Stomach (tissue), 4 donors: Measurements from ENCODE around the gene MEIOC.

Experiments
- EP300 ChIP-seq: sonication (generic); formaldehyde crosslinking; IDR thresholded peaks from one replicate; pipeline ENCODE4 v1.6.1; 2017; ENCODE audit warnings: antibody characterized with exemption
- POLR2A ChIP-seq, 4 donors: fragments of 450-650 bp; IDR thresholded peaks; one replicate each; pipeline ENCODE4 v1.6.1; 2016; ENCODE audit warnings: antibody characterized with exemption in 4 of 4, control low read depth in 2 of 4, mild to moderate bottlenecking in 1 of 4, moderate library complexity in 1 of 4
- TF ChIP-seq, protein P1 (sequence below), 7 experiments: fragments of 450-650 bp in 4 of 7; fragments of 200-600 bp in 3 of 7; sonication (generic) in 3 of 7; IDR thresholded peaks; one replicate each; pipeline ENCODE4 v1.5.1; 2016 to 2019; ENCODE audit warnings: antibody characterized with exemption in 7 of 7, control low read depth in 2 of 7, mild to moderate bottlenecking in 1 of 7

DNA sequence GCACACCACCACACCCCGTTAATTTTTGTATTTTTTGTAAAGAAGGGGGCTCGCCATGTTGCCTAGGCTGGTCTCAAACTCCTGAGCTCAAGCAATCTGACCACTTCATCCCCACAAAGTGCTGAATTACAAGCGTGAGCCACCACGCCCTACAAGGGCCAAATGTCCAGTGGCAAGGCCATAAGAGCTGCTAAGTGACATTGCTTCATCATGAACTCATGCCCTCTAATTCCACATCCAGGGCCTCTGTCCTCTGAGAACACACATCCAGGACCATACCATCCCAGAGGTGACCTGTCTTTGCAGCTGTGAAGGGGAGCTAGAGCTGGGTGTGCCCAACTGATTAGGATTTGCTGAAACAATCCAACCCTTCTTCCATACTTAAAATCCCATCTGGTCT is 25.6 kb upstream of the MEIOC start:
- TF ChIP-seq, protein P1, sequence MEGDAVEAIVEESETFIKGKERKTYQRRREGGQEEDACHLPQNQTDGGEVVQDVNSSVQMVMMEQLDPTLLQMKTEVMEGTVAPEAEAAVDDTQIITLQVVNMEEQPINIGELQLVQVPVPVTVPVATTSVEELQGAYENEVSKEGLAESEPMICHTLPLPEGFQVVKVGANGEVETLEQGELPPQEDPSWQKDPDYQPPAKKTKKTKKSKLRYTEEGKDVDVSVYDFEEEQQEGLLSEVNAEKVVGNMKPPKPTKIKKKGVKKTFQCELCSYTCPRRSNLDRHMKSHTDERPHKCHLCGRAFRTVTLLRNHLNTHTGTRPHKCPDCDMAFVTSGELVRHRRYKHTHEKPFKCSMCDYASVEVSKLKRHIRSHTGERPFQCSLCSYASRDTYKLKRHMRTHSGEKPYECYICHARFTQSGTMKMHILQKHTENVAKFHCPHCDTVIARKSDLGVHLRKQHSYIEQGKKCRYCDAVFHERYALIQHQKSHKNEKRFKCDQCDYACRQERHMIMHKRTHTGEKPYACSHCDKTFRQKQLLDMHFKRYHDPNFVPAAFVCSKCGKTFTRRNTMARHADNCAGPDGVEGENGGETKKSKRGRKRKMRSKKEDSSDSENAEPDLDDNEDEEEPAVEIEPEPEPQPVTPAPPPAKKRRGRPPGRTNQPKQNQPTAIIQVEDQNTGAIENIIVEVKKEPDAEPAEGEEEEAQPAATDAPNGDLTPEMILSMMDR (IDR thresholded peaks at IDR 0.05) = no peak
- TF ChIP-seq POLR2A (IDR thresholded peaks at IDR 0.05) (no peak), EP300 (no peak)
